Neural crest cell (in vitro differentiated cells): ENCODE results near the gene ART4. TPM values are rescaled to one million over a fixed set of nuclear protein-coding genes. Genes with fewer than 3 reads are reported as not detected.

Experiments
- DNase-seq: peaks from one replicate; pipeline ENCODE4 v3.0.0; 2021; ENCODE audit warnings: low read depth, mixed read lengths, low spot score
- H3K27ac Mint-ChIP-seq: one replicate; pipeline ENCODE4 v1.8.0; 2021; ENCODE audit warnings: mild to moderate bottlenecking, mixed read lengths; ENCODE audit not compliant: unreplicated experiment
- H3K27me3 Mint-ChIP-seq: 2 replicates; pipeline ENCODE4 v1.8.0; 2021; ENCODE audit warnings: low read depth, mild to moderate bottlenecking, mixed read lengths
- H3K36me3 Mint-ChIP-seq: 2 replicates; pipeline ENCODE4 v1.8.0; 2021; ENCODE audit warnings: low read depth, mild to moderate bottlenecking, mixed read lengths
- H3K4me1 Mint-ChIP-seq: 2 replicates; pipeline ENCODE4 v1.8.0; 2021; ENCODE audit warnings: mixed read lengths
- H3K4me3 Mint-ChIP-seq: one replicate; pipeline ENCODE4 v1.8.0; 2021; ENCODE audit warnings: mild to moderate bottlenecking, mixed read lengths
- H3K9me3 Mint-ChIP-seq: 2 replicates; pipeline ENCODE4 v1.8.0; 2021; ENCODE audit warnings: mixed read lengths
- total RNA-seq: library from RNA; stranded (reverse); gene quantifications from 2 replicates; pipeline ENCODE4 v1.2.1, GENCODE V29; 2021
- TF ChIP-seq, protein P1 (sequence below): fragments of 200-600 bp; sonication (generic); conservative IDR thresholded peaks from 2 replicates; pipeline ENCODE4 v1.5.0; 2021; ENCODE audit warnings: antibody characterized with exemption, mild to moderate bottlenecking

The ART4 gene
- total RNA-seq, 1 donor from 2014 or later: not detected

DNA sequence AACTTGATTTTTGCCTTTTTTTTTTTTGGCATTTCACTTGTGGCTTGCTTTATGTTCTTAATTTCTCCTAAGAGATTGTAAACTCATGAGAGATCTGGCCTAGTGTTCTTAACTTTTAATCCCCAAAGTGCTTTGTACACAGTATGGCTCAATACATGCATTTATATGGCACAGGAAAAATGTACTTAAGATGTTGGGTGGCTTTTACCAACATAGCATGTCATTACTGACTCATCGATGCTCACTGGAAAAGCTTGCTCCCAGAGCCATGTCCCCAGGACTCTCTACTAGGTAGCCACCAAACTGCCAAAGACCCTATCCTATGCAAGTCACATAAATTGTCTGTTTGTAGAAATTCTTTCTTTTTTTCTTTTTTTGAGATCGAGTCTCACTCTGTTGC is 16.3 kb downstream of the ART4 start:
- Mint-ChIP-seq H3K4me3 (no peak overlapping the region), H3K27ac (no peak overlapping the region), H3K4me1 (no peaks in the 10 kb centered on the region), H3K36me3 (no peaks in the 10 kb centered on the region), H3K27me3 (no peaks in the 10 kb centered on the region), H3K9me3 (no peaks in the 10 kb centered on the region)
- DNase-seq: no peak
- TF ChIP-seq, protein P1, sequence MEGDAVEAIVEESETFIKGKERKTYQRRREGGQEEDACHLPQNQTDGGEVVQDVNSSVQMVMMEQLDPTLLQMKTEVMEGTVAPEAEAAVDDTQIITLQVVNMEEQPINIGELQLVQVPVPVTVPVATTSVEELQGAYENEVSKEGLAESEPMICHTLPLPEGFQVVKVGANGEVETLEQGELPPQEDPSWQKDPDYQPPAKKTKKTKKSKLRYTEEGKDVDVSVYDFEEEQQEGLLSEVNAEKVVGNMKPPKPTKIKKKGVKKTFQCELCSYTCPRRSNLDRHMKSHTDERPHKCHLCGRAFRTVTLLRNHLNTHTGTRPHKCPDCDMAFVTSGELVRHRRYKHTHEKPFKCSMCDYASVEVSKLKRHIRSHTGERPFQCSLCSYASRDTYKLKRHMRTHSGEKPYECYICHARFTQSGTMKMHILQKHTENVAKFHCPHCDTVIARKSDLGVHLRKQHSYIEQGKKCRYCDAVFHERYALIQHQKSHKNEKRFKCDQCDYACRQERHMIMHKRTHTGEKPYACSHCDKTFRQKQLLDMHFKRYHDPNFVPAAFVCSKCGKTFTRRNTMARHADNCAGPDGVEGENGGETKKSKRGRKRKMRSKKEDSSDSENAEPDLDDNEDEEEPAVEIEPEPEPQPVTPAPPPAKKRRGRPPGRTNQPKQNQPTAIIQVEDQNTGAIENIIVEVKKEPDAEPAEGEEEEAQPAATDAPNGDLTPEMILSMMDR: no peak

DNA sequence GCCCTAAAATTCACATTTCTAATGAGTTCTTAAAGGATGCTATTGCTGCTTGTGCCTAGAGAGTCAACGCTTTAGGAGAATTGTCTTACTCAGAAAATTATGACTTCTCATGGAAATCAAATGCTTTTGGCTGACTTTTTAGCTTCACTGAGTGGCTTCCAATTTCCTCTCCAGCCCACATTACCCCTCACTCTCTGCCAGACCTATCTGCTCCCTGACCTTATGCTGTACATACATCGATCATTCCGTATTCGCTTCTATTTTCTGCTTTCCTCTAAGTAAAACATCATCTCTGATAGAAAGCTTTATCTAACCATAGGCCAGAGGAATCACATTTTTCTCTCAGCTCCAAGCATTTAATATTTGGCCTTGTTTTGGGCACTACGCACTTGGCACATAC is 16.8 kb downstream of the ART4 start:
- TF ChIP-seq, protein P1: no peak
- H3K9me3 Mint-ChIP-seq: no peaks in the 10 kb centered on the region
- no peak overlapping the region for H3K4me3 Mint-ChIP-seq
- no peaks in the 10 kb centered on the region for H3K27me3 Mint-ChIP-seq
- H3K36me3 Mint-ChIP-seq: no peaks in the 10 kb centered on the region
- no peaks in the 10 kb centered on the region for H3K4me1 Mint-ChIP-seq
- DNase-seq: no peak
- no peak overlapping the region for H3K27ac Mint-ChIP-seq

DNA sequence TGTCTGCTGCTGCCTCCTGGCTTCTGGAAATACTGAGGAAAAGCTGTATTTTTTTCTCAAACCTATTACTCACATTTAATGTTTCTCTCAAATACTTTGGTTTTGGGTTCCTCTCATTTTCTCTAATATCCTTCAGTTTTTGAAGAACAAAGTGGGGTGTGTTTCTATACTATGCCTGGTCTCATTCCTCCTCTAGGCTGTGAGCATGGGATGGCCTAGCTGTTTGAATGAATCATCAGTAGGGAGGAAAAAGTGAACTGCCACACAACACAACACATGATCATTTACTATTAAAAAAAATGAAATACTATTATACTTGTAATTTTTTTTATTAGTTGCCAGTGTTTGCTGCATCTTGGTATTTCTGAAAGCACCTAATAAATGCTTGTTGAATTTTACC is 18.1 kb downstream of the ART4 start:
- TF ChIP-seq, protein P1: no peak
- H3K4me3 Mint-ChIP-seq: no peak overlapping the region
- H3K27ac Mint-ChIP-seq: no peak overlapping the region
- no peaks in the 10 kb centered on the region for H3K9me3 Mint-ChIP-seq
- no peak for DNase-seq
- H3K27me3 Mint-ChIP-seq: no peaks in the 10 kb centered on the region
- H3K4me1 Mint-ChIP-seq: no peaks in the 10 kb centered on the region
- no peaks in the 10 kb centered on the region for H3K36me3 Mint-ChIP-seq

DNA sequence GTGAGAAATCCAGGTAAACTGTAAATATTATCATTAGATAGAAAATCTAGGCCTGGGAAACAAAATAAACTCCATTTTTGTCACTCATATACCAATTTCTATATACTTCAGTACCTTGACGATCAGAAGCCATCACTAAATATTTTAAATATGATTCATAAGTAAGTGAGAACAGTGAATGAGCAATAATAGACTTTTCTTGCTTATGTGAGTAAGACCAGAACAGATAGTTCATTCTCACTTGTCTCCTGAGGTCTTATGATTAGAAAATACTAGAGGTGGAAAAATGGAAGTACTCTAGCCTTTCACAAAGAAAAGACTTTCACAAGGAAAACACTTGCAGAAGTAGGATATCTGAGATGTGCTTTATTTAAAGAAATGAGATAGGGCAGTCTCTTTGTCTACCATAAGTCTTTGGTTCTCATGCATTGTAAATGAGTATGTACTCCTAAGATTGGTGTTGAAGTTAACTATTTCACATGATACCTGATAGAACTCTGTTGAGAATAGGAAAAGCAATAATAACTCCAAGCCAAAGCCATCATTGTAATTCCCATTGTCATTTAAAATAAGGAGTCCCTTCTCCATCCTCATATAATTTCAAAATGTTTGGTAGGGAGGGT is 19.2 kb downstream of the ART4 start:
- Mint-ChIP-seq H3K36me3 (no peaks in the 10 kb centered on the region), H3K9me3 (no peaks in the 10 kb centered on the region), H3K4me1 (no peaks in the 10 kb centered on the region), H3K27ac (no peak overlapping the region), H3K27me3 (no peaks in the 10 kb centered on the region), H3K4me3 (no peak overlapping the region)
- DNase-seq: no peak
- TF ChIP-seq, protein P1: no peak

DNA sequence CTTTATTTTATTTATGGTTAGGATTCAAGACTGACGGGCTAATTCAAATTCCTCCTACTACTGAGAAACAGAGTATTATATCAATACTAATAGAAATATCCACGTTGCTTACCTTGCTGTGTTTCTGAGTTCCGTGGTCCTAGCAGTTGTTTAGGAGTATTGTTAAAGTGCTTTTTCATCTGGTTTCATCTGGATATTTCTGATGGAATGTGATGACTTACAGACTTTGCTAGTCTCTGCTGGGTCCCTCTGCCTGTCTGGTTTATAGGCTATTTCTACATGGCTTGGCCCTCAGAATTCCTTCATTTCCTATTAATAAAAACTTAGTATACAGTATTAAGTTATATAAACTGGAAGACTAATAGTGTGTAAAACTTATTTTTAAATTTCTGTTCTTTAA is 29.3 kb downstream of the ART4 start, which contains the start of gene SMCO3:
Gene SMCO3, minus strand, starts transcription at position 169 of the 400 bp plus-strand sequence. CDS start 7,502 bp downstream, outside the sequence.
- Mint-ChIP-seq H3K4me1 (no peaks in the 10 kb centered on the region), H3K36me3 (no peaks in the 10 kb centered on the region), H3K27ac (no peak within 1 kb of the TSS), H3K9me3 (peaks cover 6% of the 10 kb centered on the region), H3K4me3 (no peak within 1 kb of the TSS), H3K27me3 (peaks cover 5% of the 10 kb centered on the region)
- TF ChIP-seq, protein P1: no peak
- no peak for DNase-seq
